Ishikawa (cell line): ENCODE data around the gene SEC16A.

Source experiments
- CEBPB ChIP-seq: IDR thresholded peaks from 2 replicates; pipeline ENCODE4 v1.6.1; 2012
- CREB1 ChIP-seq: IDR thresholded peaks from 2 replicates; pipeline ENCODE4 v1.6.1; 2012; ENCODE audit warnings: low read depth
- EGR1 ChIP-seq: IDR thresholded peaks from 2 replicates; pipeline ENCODE4 v1.6.1; 2012
- EP300 ChIP-seq: IDR thresholded peaks from 2 replicates; pipeline ENCODE4 v1.6.1; 2012; ENCODE audit warnings: borderline replicate concordance
- FOXM1 ChIP-seq: IDR thresholded peaks from 2 replicates; pipeline ENCODE4 v1.6.1; 2012; ENCODE audit warnings: low read depth, borderline replicate concordance
- MAX ChIP-seq: IDR thresholded peaks from 2 replicates; pipeline ENCODE4 v1.6.1; 2012
- NFIC ChIP-seq: IDR thresholded peaks from 2 replicates; pipeline ENCODE4 v1.6.1; 2012
- RAD21 ChIP-seq: IDR thresholded peaks from 2 replicates; pipeline ENCODE4 v1.6.1; 2012; ENCODE audit warnings: low read depth
- TAF1 ChIP-seq: IDR thresholded peaks from 2 replicates; pipeline ENCODE4 v1.6.1; 2012; ENCODE audit warnings: low read depth, mild to moderate bottlenecking
- TCF12 ChIP-seq: IDR thresholded peaks from 2 replicates; pipeline ENCODE4 v1.6.1; 2012; ENCODE audit warnings: low read depth
- TEAD4 ChIP-seq: IDR thresholded peaks from 2 replicates; pipeline ENCODE4 v1.6.1; 2012
- USF1 ChIP-seq: IDR thresholded peaks from 2 replicates; pipeline ENCODE4 v1.6.1; 2012
- YY1 ChIP-seq: IDR thresholded peaks from 2 replicates; pipeline ENCODE4 v1.6.1; 2012; ENCODE audit warnings: low read depth
- ZBTB7A ChIP-seq: IDR thresholded peaks from 2 replicates; pipeline ENCODE4 v1.6.1; 2012; ENCODE audit warnings: low read depth
- TF ChIP-seq, protein P1 (sequence below): IDR thresholded peaks from 2 replicates; pipeline ENCODE4 v1.6.1; 2012; ENCODE audit warnings: low read depth, mild to moderate bottlenecking

Gene SEC16A

DNA sequence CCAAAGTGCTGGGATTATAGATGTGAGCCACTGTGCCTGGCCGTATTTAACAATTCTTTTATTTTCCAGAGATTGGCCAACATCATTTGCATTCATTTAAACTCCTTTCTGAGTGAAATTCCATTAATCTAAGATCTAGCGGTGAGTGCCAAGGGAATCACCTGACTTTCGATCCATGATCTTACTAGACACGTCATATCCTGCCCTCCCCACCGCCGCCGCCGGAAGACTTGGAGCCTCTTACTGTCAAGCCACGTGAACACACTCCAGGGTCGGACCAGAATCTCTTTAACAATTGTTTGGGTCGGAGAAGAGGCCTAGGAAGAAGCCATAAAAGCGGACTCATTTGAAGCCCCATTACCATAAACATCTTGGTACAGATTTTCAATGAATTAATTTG lies 56.1 kb downstream of the SEC16A start:
- TF ChIP-seq EP300 (no peak), RAD21 (no peak), FOXM1 (no peak), TCF12 (no peak)

DNA sequence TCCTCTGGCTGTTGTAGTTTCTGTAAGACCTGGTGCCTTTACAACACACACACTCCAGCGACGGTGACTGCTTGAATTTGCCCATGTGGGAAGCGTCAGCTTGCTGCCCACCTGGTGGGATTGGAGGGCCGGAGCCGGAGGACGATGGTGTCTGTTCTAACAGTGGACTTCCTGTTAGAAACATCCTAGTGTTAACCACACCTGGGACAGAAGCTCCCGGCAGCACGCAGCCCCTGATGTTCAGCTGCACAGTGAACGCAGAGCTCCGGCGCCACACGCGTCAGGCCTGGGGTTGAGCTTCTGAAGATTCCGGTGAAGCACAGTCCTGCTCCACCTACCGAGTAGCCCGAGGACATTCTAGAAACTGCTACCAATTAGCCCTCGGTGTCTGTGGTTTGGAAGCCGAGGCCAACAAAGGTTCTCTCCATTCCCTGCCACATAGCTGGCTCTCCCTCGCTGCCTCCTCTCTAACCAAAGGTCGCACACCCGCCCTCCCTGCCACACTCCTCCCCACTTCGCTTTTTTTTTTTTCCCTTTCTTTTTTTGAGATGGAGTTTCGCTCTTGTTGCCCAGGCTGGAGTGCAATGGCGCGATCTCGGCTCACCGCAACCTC lies 58.0 kb downstream of the SEC16A start:
- TF ChIP-seq EP300 (no peak), EGR1 (no peak), FOXM1 (no peak), TAF1 (no peak), USF1 (no peak)
- TF ChIP-seq, protein P1, sequence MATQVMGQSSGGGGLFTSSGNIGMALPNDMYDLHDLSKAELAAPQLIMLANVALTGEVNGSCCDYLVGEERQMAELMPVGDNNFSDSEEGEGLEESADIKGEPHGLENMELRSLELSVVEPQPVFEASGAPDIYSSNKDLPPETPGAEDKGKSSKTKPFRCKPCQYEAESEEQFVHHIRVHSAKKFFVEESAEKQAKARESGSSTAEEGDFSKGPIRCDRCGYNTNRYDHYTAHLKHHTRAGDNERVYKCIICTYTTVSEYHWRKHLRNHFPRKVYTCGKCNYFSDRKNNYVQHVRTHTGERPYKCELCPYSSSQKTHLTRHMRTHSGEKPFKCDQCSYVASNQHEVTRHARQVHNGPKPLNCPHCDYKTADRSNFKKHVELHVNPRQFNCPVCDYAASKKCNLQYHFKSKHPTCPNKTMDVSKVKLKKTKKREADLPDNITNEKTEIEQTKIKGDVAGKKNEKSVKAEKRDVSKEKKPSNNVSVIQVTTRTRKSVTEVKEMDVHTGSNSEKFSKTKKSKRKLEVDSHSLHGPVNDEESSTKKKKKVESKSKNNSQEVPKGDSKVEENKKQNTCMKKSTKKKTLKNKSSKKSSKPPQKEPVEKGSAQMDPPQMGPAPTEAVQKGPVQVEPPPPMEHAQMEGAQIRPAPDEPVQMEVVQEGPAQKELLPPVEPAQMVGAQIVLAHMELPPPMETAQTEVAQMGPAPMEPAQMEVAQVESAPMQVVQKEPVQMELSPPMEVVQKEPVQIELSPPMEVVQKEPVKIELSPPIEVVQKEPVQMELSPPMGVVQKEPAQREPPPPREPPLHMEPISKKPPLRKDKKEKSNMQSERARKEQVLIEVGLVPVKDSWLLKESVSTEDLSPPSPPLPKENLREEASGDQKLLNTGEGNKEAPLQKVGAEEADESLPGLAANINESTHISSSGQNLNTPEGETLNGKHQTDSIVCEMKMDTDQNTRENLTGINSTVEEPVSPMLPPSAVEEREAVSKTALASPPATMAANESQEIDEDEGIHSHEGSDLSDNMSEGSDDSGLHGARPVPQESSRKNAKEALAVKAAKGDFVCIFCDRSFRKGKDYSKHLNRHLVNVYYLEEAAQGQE: no peak

DNA sequence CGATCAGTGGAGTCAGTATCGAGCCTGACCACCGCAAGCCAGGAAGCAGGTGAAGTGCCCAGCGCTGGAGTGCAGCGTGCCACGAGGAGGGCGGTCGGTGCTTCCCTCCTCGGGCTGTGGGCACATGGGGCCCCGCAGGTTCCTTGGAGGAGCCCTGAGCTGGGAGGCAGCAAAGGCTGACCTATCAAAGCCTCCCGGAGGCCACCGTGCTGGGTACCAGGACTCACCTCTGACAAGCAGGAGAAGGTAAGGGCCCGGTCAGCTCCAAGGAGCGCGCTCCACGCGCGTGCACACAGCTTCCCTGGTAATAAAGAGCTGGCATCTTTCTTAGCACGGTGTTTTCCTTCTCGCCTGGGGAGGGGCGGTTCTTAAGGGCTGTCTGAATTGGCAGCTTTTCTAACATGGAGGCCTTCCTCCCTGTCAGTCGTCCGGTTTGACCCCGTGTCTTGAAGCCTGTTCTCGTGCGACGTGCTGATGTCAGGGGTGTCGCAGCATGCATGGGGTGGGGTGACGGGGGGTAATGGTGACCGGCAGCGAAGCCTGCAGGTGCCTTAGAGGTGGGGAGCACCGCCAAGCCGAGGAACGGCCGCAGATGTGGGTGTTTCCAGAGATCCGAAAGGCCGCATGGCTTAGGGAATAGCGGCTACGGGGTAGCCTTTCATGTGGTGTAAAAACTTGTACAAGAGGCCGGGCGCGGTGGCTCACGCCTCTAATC lies 59.3 kb downstream of the SEC16A start:
- TF ChIP-seq EGR1 (no peak), TCF12 (no peak)

DNA sequence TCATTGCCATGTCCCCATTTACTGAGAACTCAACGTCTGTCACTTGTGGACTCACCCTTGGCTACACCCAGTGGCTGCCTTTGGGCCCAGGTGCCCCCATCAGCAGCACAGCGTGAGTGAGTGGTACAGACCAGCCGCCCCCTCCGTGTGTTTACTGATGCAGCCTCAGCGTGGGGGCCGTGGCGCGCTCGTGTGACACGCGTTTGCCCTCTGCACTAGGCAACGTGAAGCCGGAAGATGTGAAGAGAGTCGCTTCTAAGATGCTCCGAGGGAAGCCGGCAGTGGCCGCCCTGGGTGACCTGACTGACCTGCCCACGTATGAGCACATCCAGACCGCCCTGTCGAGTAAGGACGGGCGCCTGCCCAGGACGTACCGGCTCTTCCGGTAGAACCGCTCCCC lies 60.0 kb downstream of the SEC16A start:
- no peak for TF ChIP-seq EGR1
- no peak for TF ChIP-seq EP300
- TF ChIP-seq CEBPB: no peak
- no peak for TF ChIP-seq RAD21
- TF ChIP-seq TEAD4: no peak
- TF ChIP-seq TAF1: no peak
- no peak for TF ChIP-seq YY1
- TF ChIP-seq, protein P1: no peak

DNA sequence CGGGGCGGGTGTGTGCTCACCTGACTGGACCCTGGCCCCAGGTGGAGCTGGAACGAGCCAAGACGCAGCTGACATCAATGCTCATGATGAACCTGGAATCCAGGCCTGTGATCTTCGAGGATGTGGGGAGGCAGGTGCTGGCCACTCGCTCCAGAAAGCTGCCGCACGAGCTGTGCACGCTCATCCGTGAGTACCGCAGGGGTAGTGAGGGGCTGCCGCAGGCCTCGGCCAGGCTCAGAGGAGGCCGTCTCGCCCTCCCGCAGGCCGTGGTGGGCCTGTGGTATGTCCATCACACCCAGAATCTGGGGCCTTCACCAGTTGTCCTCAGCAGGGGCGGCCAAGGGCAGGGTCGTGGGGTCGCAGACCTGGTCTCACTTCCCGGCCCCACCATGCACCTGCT lies 61.0 kb downstream of the SEC16A start:
- TF ChIP-seq TCF12 (no peak), CEBPB (no peak), NFIC (no peak), CREB1 (no peak), EP300 (no peak), USF1 (no peak), RAD21 (no peak), TEAD4 (no peak), TAF1 (no peak)
- TF ChIP-seq, protein P1: no peak

GRCh38 chr9:136419092-136419420 lies 63.8 kb downstream of the SEC16A start:
- TF ChIP-seq EP300 (no peak), FOXM1 (no peak), TCF12 (no peak), TEAD4 (no peak), ZBTB7A (no peak), MAX (no peak), USF1 (no peak), TAF1 (no peak), RAD21 (no peak), CEBPB (no peak), CREB1 (no peak), YY1 (no peak), EGR1 (no peak), NFIC (no peak)
- TF ChIP-seq, protein P1: no peak
